GM12892 (cell line): Measurements from ENCODE around the gene TACR2.

Experiments used
- POLR2A ChIP-seq: IDR thresholded peaks from 2 replicates; pipeline ENCODE4 v1.6.1; 2011; ENCODE audit warnings: low read depth, low read length, control low read depth
- POLR2AphosphoS5 ChIP-seq: IDR thresholded peaks from 2 replicates; pipeline ENCODE4 v1.6.1; 2011; ENCODE audit warnings: low read depth, low read length, control low read depth
- TAF1 ChIP-seq: IDR thresholded peaks from 2 replicates; pipeline ENCODE4 v1.6.1; 2011; ENCODE audit warnings: low read depth, mild to moderate bottlenecking, control low read depth, low read length, borderline replicate concordance

GRCh38 chr10:69413221-69413865 is 3.4 kb downstream of the TACR2 start:
- TF ChIP-seq POLR2AphosphoS5 (no peak), POLR2A (no peak), TAF1 (no peak)
